ENCODE measurements around the gene SCD5.

- TF ChIP-seq JUN (IDR thresholded peaks at IDR 0.05), result no peak
- no peak for TF ChIP-seq REST (IDR thresholded peaks at IDR 0.05)
- no peak for TF ChIP-seq JUNB (IDR thresholded peaks at IDR 0.05)
- TF ChIP-seq, protein P1, sequence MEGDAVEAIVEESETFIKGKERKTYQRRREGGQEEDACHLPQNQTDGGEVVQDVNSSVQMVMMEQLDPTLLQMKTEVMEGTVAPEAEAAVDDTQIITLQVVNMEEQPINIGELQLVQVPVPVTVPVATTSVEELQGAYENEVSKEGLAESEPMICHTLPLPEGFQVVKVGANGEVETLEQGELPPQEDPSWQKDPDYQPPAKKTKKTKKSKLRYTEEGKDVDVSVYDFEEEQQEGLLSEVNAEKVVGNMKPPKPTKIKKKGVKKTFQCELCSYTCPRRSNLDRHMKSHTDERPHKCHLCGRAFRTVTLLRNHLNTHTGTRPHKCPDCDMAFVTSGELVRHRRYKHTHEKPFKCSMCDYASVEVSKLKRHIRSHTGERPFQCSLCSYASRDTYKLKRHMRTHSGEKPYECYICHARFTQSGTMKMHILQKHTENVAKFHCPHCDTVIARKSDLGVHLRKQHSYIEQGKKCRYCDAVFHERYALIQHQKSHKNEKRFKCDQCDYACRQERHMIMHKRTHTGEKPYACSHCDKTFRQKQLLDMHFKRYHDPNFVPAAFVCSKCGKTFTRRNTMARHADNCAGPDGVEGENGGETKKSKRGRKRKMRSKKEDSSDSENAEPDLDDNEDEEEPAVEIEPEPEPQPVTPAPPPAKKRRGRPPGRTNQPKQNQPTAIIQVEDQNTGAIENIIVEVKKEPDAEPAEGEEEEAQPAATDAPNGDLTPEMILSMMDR (IDR thresholded peaks at IDR 0.05), result no peak
- TF ChIP-seq POLR2A (IDR thresholded peaks at IDR 0.05; ENCODE audit: low read length), result no peak
- no peak for TF ChIP-seq EHMT2 (IDR thresholded peaks at IDR 0.05; ENCODE audit: low read depth)
- TF ChIP-seq E2F6 (IDR thresholded peaks at IDR 0.05; ENCODE audit: borderline replicate concordance, low read depth), result no peak
- no peak for TF ChIP-seq CHD2 (IDR thresholded peaks at IDR 0.05; ENCODE audit: low read length, partially characterized antibody)
- TF ChIP-seq MYC (IDR thresholded peaks at IDR 0.05; ENCODE audit: borderline replicate concordance, low read length), result no peak
- TF ChIP-seq POLR2AphosphoS2 (conservative IDR thresholded peaks at IDR 0.05; ENCODE audit: low read length), result no peak
Measured at GRCh38 chr4:82745173-82745842, 53.3 kb downstream of the SCD5 start.

Measured in A549 (cell line).